ENCODE data around the gene ITGAD.
"Not testable (repeated sequence)": the region's sequence is repeated elsewhere in the genome, so short reads cannot be mapped to it uniquely, and the experiment has no call there.

The ITGAD gene

GRCh38 chr16:31403590-31404352, 10.6 kb downstream of the ITGAD start:
- DNase-seq (ENCODE audit: low spot score): no peak

GRCh38 chr16:31404353-31405064, 11.4 kb downstream of the ITGAD start:
- DNase-seq (ENCODE audit: low spot score): peak; percentile 72

GRCh38 chr16:31407406-31407805, 14.3 kb downstream of the ITGAD start:
- no peak for DNase-seq (ENCODE audit: low spot score)

GRCh38 chr16:31409433-31409832, 16.3 kb downstream of the ITGAD start:
- DNase-seq (ENCODE audit: low spot score): peak; percentile 46

- DNase-seq (ENCODE audit: low spot score): no peak
Observed at GRCh38 chr16:31410082-31410481, 16.9 kb downstream of the ITGAD start.

GRCh38 chr16:31411024-31411844, 18.1 kb downstream of the ITGAD start:
- DNase-seq (ENCODE audit: low spot score): no peak

- DNase-seq (ENCODE audit: low spot score): no peak
Observed at GRCh38 chr16:31412750-31413149, 19.6 kb downstream of the ITGAD start.

GRCh38 chr16:31413381-31413780, 20.2 kb downstream of the ITGAD start:
- no peak for DNase-seq (ENCODE audit: low spot score)

- DNase-seq (ENCODE audit: low spot score): no peak
Observed at GRCh38 chr16:31413943-31414342, 20.8 kb downstream of the ITGAD start.

GRCh38 chr16:31414706-31415105, 21.6 kb downstream of the ITGAD start:
- DNase-seq (ENCODE audit: low spot score): no peak

GRCh38 chr16:31416371-31416770, 23.2 kb downstream of the ITGAD start:
- no peak for DNase-seq (ENCODE audit: low spot score)

- DNase-seq (ENCODE audit: low spot score): not testable (repeated sequence)
Observed at GRCh38 chr16:31417036-31417435, 23.9 kb downstream of the ITGAD start.

GRCh38 chr16:31417916-31418315, 24.8 kb downstream of the ITGAD start:
- DNase-seq (ENCODE audit: low spot score): no peak

GRCh38 chr16:31420037-31420436, 26.9 kb downstream of the ITGAD start:
- no peak for DNase-seq (ENCODE audit: low spot score)

GRCh38 chr16:31421587-31421986, 28.5 kb downstream of the ITGAD start:
- DNase-seq (ENCODE audit: low spot score): no peak

- no peak for DNase-seq (ENCODE audit: low spot score)
Observed at GRCh38 chr16:31423241-31423640, 30.1 kb downstream of the ITGAD start.

- no peak for DNase-seq (ENCODE audit: low spot score)
Observed at GRCh38 chr16:31423801-31424200, 30.7 kb downstream of the ITGAD start.

GRCh38 chr16:31427441-31428278, 34.5 kb downstream of the ITGAD start:
- no peak for DNase-seq (ENCODE audit: low spot score)

- DNase-seq (ENCODE audit: low spot score): no peak
Observed at GRCh38 chr16:31428279-31428597, 35.1 kb downstream of the ITGAD start, which contains the start of gene COX6A2. Gene COX6A2, minus strand, starts transcription at chr16:31428360. Its CDS starts 35 bp downstream, at chr16:31428325.

GRCh38 chr16:31428638-31429247, 35.6 kb downstream of the ITGAD start:
- DNase-seq (ENCODE audit: low spot score): no peak

- DNase-seq (ENCODE audit: low spot score): no peak
Observed at GRCh38 chr16:31429314-31429713, 36.2 kb downstream of the ITGAD start.

Measured in LoVo (cell line).